Measurements from ENCODE around the gene DOCK3. TPM values are rescaled to one million over a fixed set of nuclear protein-coding genes. Genes with fewer than 3 reads are reported as not detected.
A peak's percentile ranks its signal among the peaks of the same experiment; 100 is the strongest.

The DOCK3 gene
- total RNA-seq, 1 donor from 2014 or later, result 2.7 TPM

- DNase-seq (no peak), ATAC-seq (peak; percentile 22)
- no peak overlapping the region for H3K27ac ChIP-seq
- H3K27me3 ChIP-seq, result no peaks in the 10 kb centered on the region
- H3K9me3 ChIP-seq, result no peaks in the 10 kb centered on the region
- no peaks in the 10 kb centered on the region for H3K36me3 ChIP-seq
- H3K4me3 ChIP-seq, result no peak overlapping the region
- TF ChIP-seq, protein P1, sequence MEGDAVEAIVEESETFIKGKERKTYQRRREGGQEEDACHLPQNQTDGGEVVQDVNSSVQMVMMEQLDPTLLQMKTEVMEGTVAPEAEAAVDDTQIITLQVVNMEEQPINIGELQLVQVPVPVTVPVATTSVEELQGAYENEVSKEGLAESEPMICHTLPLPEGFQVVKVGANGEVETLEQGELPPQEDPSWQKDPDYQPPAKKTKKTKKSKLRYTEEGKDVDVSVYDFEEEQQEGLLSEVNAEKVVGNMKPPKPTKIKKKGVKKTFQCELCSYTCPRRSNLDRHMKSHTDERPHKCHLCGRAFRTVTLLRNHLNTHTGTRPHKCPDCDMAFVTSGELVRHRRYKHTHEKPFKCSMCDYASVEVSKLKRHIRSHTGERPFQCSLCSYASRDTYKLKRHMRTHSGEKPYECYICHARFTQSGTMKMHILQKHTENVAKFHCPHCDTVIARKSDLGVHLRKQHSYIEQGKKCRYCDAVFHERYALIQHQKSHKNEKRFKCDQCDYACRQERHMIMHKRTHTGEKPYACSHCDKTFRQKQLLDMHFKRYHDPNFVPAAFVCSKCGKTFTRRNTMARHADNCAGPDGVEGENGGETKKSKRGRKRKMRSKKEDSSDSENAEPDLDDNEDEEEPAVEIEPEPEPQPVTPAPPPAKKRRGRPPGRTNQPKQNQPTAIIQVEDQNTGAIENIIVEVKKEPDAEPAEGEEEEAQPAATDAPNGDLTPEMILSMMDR (IDR thresholded peaks at IDR 0.05), result no peak
- intact Hi-C loops (cut with DNase I), result no loop called here
- H3K4me1 ChIP-seq, result no peaks in the 10 kb centered on the region
These were observed 308.0 kb downstream of the DOCK3 start for GRCh38 chr3:50982540-50983325.

DNA sequence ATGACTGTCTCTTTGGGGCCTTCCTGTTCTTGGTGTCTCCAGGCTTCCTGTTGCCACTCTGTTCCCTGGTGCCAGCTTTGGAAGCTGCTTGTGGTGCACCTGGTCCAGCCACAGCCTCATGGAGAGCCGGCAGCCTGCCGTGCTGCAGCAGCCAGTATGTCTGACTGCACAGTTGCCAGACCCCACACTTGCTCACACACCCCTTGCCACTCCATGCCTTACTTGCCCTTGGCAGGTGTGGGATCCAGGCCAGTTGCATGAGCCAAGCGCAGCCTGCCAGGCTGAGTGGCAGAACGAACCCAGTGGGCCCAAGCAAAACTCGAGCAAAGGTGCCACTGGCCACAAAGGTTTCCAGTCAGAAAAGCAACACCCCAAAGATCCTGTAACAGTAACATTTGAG lies 309.2 kb downstream of the DOCK3 start:
- Histone ChIP-seq H3K36me3 (no peaks in the 10 kb centered on the region), H3K27ac (no peak overlapping the region), H3K27me3 (no peaks in the 10 kb centered on the region), H3K4me1 (no peaks in the 10 kb centered on the region), H3K4me3 (no peak overlapping the region), H3K9me3 (no peaks in the 10 kb centered on the region)
- ATAC-seq (no peak), DNase-seq (no peak)
- intact Hi-C loops (cut with DNase I), result no loop called here
- TF ChIP-seq, protein P1 (IDR thresholded peaks at IDR 0.05), result no peak

DNA sequence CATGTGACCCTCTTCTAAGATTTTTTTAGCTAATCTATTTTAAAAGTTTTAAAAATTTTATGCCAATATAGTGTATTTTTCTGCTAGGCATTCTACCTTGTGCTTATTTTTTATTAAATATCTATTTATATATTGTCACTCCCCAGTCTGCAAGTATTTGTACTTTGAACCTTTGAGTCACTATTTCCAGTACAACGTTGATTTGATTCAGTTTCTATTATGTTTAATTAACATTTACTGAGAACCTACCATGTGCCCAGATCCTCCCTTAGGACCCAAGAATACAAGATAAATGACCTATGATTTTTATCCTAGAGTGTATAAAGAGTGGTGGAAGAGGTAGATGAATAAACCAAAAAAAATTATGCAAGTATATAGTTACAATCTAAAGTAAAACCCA lies 311.2 kb downstream of the DOCK3 start:
- TF ChIP-seq, protein P1 (IDR thresholded peaks at IDR 0.05), result no peak
- Histone ChIP-seq H3K27me3 (no peaks in the 10 kb centered on the region), H3K9me3 (no peaks in the 10 kb centered on the region), H3K4me3 (no peak overlapping the region), H3K4me1 (no peaks in the 10 kb centered on the region), H3K27ac (no peak overlapping the region), H3K36me3 (no peaks in the 10 kb centered on the region)
- no peak for DNase-seq
- no peak for ATAC-seq
- intact Hi-C loops (cut with DNase I), result no loop called here

DNA sequence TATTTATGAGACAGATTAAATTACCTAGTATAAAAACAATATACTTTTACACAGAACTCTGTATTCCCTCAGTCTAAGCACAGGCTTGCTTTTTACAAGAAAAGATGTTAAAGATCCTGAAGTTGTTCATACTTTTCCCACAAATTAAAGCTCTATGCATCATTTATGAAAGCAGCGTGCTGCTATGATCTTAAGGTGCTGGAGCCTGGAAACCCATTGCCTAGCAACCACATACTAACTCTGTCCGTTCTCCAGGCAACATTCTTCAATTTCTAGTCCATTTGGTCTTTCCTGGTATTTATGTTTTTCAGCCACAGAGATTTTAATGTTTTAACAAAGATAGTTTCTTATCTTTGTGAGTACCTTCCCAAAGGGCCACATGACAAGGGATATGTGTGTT lies 312.0 kb downstream of the DOCK3 start:
- Histone ChIP-seq H3K4me3 (no peak overlapping the region), H3K4me1 (no peaks in the 10 kb centered on the region), H3K9me3 (no peaks in the 10 kb centered on the region), H3K27ac (no peak overlapping the region), H3K27me3 (no peaks in the 10 kb centered on the region), H3K36me3 (no peaks in the 10 kb centered on the region)
- TF ChIP-seq, protein P1 (IDR thresholded peaks at IDR 0.05), result no peak
- ATAC-seq (no peak), DNase-seq (no peak)
- intact Hi-C loops (cut with DNase I), result no loop called here

- ATAC-seq (no peak), DNase-seq (no peak)
- Histone ChIP-seq H3K36me3 (no peaks in the 10 kb centered on the region), H3K9me3 (no peaks in the 10 kb centered on the region), H3K4me1 (no peaks in the 10 kb centered on the region), H3K27ac (no peak overlapping the region), H3K4me3 (no peak overlapping the region), H3K27me3 (no peaks in the 10 kb centered on the region)
- TF ChIP-seq, protein P1 (IDR thresholded peaks at IDR 0.05), result no peak
- intact Hi-C loops (cut with DNase I), result no loop called here
These were observed 319.8 kb downstream of the DOCK3 start for GRCh38 chr3:50994537-50994936.
